K562 (cell line): Measurements from ENCODE around the gene SKIC2. TPM values are rescaled to one million over a fixed set of nuclear protein-coding genes. Genes with fewer than 3 reads are reported as not detected.

ENCODE experiments used
- CBX2 ChIP-seq: fragments of 200-600 bp; sonication (generic); IDR thresholded peaks from one replicate; pipeline ENCODE4 v1.6.1; 2012; ENCODE audit warnings: mild to moderate bottlenecking, low read length, inconsistent platforms; ENCODE audit not compliant: insufficient read depth, poor library complexity, severe bottlenecking
- CBX8 ChIP-seq: fragments of 200-600 bp; sonication (generic); IDR thresholded peaks from 2 replicates; pipeline ENCODE4 v1.6.1; 2012; ENCODE audit warnings: borderline replicate concordance, mixed run types, low read depth, mild to moderate bottlenecking, moderate library complexity, mixed read lengths, low read length, control low read depth, inconsistent platforms; ENCODE audit not compliant: poor library complexity, severe bottlenecking; ENCODE audit errors: extremely low read depth
- KDM2B ChIP-seq: fragments of 250-450 bp; sonication (Bioruptor Pico); IDR thresholded peaks from 2 replicates; pipeline ENCODE4 v1.8.0; 2021; ENCODE audit warnings: mild to moderate bottlenecking, moderate library complexity
- KLF13 ChIP-seq: fragments of 450-650 bp; IDR thresholded peaks from 2 replicates; pipeline ENCODE4 v1.6.1; 2016; ENCODE audit warnings: missing genetic modification characterization, low read depth, mild to moderate bottlenecking, missing compliant biosample characterization, moderate library complexity, borderline replicate concordance
- MTA2 ChIP-seq: fragments of 450-650 bp; IDR thresholded peaks from 2 replicates; pipeline ENCODE4 v1.6.1; 2016; ENCODE audit warnings: low read depth
- NR2C2 ChIP-seq, 2 experiments: fragments of 200-800 bp in 1 of 2; sonication (Bioruptor generic) in 1 of 2; sonication (generic) in 1 of 2; formaldehyde crosslinking in 1 of 2; IDR thresholded peaks; 2 replicates each; pipeline versions ENCODE4 v1.6.1 to v1.8.0; 2016 to 2022; ENCODE audit warnings: mild to moderate bottlenecking in 1 of 2, missing compliant biosample characterization in 1 of 2, missing genetic modification characterization in 1 of 2, missing genetic modification reagents in 1 of 2
- OTX1 ChIP-seq: fragments of 450-650 bp; formaldehyde crosslinking; IDR thresholded peaks from 2 replicates; pipeline ENCODE4 v1.4.0; 2022; ENCODE audit warnings: mild to moderate bottlenecking
- POLR2AphosphoS5 ChIP-seq: IDR thresholded peaks from 2 replicates; pipeline ENCODE4 v1.6.1; 2011; ENCODE audit warnings: mild to moderate bottlenecking, low read depth, low read length, moderate library complexity; ENCODE audit not compliant: control insufficient read depth, insufficient read depth
- RNF2 ChIP-seq: sonication (generic); IDR thresholded peaks from 2 replicates; pipeline ENCODE4 v1.6.1; 2016
- SIN3B ChIP-seq: fragments of 450-650 bp; IDR thresholded peaks from 2 replicates; pipeline ENCODE4 v1.6.1; 2017; ENCODE audit warnings: low read depth, mild to moderate bottlenecking, moderate library complexity
- SMARCA5 ChIP-seq: fragments of 450-650 bp; IDR thresholded peaks from 2 replicates; pipeline ENCODE4 v1.6.1; 2016
- SRF ChIP-seq, 2 experiments: fragments of 250-450, 450-650 bp in 1 of 2; sonication (Bioruptor Pico) in 1 of 2; sonication (generic) in 1 of 2; formaldehyde crosslinking; IDR thresholded peaks; 2 replicates each; pipeline versions ENCODE4 v1.5.0 to v1.5.1; 2020 to 2022; ENCODE audit warnings: mild to moderate bottlenecking in 1 of 2, missing genetic modification reagents in 1 of 2
- THRAP3 ChIP-seq: fragments of 450-650 bp; IDR thresholded peaks from 2 replicates; pipeline ENCODE4 v1.6.1; 2016; ENCODE audit warnings: mild to moderate bottlenecking, inconsistent platforms, borderline replicate concordance
- YY1 ChIP-seq, 3 experiments: IDR thresholded peaks; 2 replicates each; pipeline ENCODE4 v1.6.1; 2011; ENCODE audit warnings: low read length in 2 of 3, mild to moderate bottlenecking in 2 of 3, moderate library complexity in 2 of 3, borderline replicate concordance in 1 of 3, control low read depth in 1 of 3, low read depth in 1 of 3; ENCODE audit not compliant: insufficient read depth in 3 of 3, insufficient replicate concordance in 2 of 3, control insufficient read depth in 1 of 3, insufficient read length in 1 of 3; ENCODE audit errors: extremely low read depth in 1 of 3
- ZNF57 ChIP-seq: fragments of 450-650 bp; formaldehyde crosslinking; IDR thresholded peaks from 2 replicates; pipeline ENCODE4 v1.4.0; 2020; ENCODE audit warnings: mild to moderate bottlenecking, moderate library complexity
- ZNF668 ChIP-seq: fragments of 250-450 bp; sonication (Bioruptor Pico); IDR thresholded peaks from 2 replicates; pipeline ENCODE4 v1.8.0; 2022; ENCODE audit warnings: mild to moderate bottlenecking, inconsistent platforms
- ZSCAN32 ChIP-seq: fragments of 450-650 bp; formaldehyde crosslinking; IDR thresholded peaks from 2 replicates; pipeline ENCODE4 v1.4.0; 2020; ENCODE audit warnings: mild to moderate bottlenecking, moderate library complexity
- ZZZ3 ChIP-seq: fragments of 450-650 bp; IDR thresholded peaks from 2 replicates; pipeline ENCODE4 v1.6.1; 2016; ENCODE audit warnings: antibody characterized with exemption, mild to moderate bottlenecking, moderate library complexity
- polyA plus RNA-seq, 8 experiments: library from polyadenylated mRNA; depleted of rRNA in 4 of 8; stranded (reverse) in 5 of 8; unstranded in 3 of 8; fragments of >200 nt; fragmentation: Nextera tagmentation in 2 of 8; fragmentation: Illumina TruSeq in 1 of 8; extraction: Ambion mirVana in 2 of 8; extraction: Trizol in 1 of 8; gene quantifications; 2 replicates each; pipeline versions ENCODE4 v1.2.1 to v1.2.3, GENCODE V29; 2011 to 2014; ENCODE audit warnings: inconsistent platforms in 1 of 8, missing spikeins in 1 of 8
- total RNA-seq, 7 experiments: library from RNA; depleted of rRNA in 6 of 7; stranded (reverse); fragments of >200 nt in 6 of 7; fragmentation: Illumina TruSeq in 2 of 7; extraction: Trizol in 2 of 7; gene quantifications; 2 replicates each; pipeline versions ENCODE4 v1.2.1 to v1.2.3, GENCODE V29; 2011 to 2021; ENCODE audit warnings: low replicate concordance in 1 of 7
- TF ChIP-seq, protein P1 (sequence below): fragments of 450-650 bp; formaldehyde crosslinking; conservative IDR thresholded peaks from 2 replicates; pipeline ENCODE4 v1.4.0; 2022; ENCODE audit warnings: mild to moderate bottlenecking, missing genetic modification characterization
- TF ChIP-seq, protein P2 (sequence below): sonication (generic); formaldehyde crosslinking; IDR thresholded peaks from 2 replicates; pipeline ENCODE4 v1.8.1; 2023; ENCODE audit warnings: mild to moderate bottlenecking, missing genetic modification reagents
- TF ChIP-seq, protein P3 (sequence below): sonication (generic); formaldehyde crosslinking; IDR thresholded peaks from 2 replicates; pipeline ENCODE4 v1.9.0; 2022; ENCODE audit warnings: mild to moderate bottlenecking, missing genetic modification reagents
- TF ChIP-seq, protein P4 (sequence below): sonication (generic); formaldehyde crosslinking; IDR thresholded peaks from 2 replicates; pipeline ENCODE4 v1.9.0; 2022; ENCODE audit warnings: mild to moderate bottlenecking, missing genetic modification reagents

SKIC2 gene
- total and polyA plus RNA-seq, 9 of the 15 experiments (the other 6 are each of a cell fraction or from before 2014, with no cell fraction given), result 3.3 to 94.6 (median 38.8) TPM

DNA sequence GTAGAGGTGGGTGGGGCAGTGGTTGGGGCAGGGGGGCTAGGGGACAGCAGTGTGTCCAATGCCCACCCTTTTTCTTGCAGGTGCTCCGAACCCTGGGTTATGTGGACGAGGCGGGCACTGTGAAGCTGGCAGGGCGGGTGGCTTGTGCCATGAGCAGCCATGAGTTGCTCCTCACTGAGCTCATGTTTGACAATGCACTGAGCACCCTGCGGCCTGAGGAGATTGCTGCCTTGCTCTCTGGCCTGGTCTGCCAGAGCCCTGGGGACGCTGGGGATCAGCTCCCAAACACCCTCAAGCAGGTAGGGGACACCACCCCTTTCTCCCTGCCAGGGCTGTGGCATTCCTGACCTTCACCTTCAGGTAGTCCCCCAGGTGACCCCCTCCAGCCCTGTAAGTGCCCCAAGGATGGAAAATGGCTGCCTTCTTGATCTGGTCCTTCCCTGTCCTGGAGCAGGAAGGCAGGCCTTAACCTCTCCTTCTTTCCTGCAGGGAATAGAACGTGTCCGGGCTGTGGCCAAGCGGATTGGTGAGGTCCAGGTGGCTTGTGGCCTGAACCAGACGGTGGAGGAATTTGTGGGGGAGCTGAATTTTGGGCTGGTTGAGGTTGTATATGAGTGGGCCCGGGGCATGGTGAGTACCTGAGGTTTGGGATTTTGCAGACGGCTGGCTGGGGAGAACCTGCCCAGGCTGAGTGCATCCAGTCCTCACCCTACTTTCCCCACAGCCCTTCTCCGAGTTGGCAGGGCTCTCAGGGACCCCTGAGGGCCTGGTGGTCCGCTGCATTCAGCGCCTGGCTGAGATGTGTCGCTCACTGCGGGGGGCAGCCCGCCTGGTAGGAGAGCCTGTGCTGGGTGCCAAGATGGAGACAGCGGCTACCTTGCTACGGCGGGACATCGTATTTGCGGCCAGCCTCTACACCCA is 10.1 kb downstream of the SKIC2 start (continued):
- TF ChIP-seq POLR2AphosphoS5 (no peak), ZNF668 (CRISPR knock-in tag) (no peak), SMARCA5 (no peak), RNF2 (no peak), SRF (CRISPR knock-in tag; IDR thresholded peaks at IDR 0.05) (0 out of 4 replicates have a peak, but pooled peaks of 1 of the 2 experiments have one; percentile 3), KDM2B (no peak), ZZZ3 (no peak), NR2C2 (CRISPR knock-in tag; IDR thresholded peaks at IDR 0.05) (peak; percentile 30; the same call in 1 of the 2 replicates), NR2C2 (tag; IDR thresholded peaks at IDR 0.05) (no peak), CBX8 (no peak), YY1 (IDR thresholded peaks at IDR 0.05; ENCODE audit: borderline replicate concordance in 1 of 3, control insufficient read depth in 1 of 3, extremely low read depth in 1 of 3, insufficient read depth in 3 of 3, insufficient read length in 1 of 3, insufficient replicate concordance in 2 of 3, low read depth in 1 of 3, low read length in 2 of 3) (no peak), KLF13 (tag) (no peak), OTX1 (CRISPR knock-in tag) (0 out of 2 replicates have a peak, but pooled peaks have one; percentile 73), ZNF57 (CRISPR knock-in tag) (no peak), THRAP3 (0 out of 2 replicates have a peak, but pooled peaks have one; percentile 47), SIN3B (no peak), MTA2 (no peak), ZSCAN32 (CRISPR knock-in tag) (no peak), CBX2 (no peak)
- TF ChIP-seq, protein P1, sequence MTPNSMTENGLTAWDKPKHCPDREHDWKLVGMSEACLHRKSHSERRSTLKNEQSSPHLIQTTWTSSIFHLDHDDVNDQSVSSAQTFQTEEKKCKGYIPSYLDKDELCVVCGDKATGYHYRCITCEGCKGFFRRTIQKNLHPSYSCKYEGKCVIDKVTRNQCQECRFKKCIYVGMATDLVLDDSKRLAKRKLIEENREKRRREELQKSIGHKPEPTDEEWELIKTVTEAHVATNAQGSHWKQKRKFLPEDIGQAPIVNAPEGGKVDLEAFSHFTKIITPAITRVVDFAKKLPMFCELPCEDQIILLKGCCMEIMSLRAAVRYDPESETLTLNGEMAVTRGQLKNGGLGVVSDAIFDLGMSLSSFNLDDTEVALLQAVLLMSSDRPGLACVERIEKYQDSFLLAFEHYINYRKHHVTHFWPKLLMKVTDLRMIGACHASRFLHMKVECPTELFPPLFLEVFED (CRISPR knock-in tag), result 0 out of 2 replicates have a peak, but pooled peaks have one; percentile 56
- TF ChIP-seq, protein P2, sequence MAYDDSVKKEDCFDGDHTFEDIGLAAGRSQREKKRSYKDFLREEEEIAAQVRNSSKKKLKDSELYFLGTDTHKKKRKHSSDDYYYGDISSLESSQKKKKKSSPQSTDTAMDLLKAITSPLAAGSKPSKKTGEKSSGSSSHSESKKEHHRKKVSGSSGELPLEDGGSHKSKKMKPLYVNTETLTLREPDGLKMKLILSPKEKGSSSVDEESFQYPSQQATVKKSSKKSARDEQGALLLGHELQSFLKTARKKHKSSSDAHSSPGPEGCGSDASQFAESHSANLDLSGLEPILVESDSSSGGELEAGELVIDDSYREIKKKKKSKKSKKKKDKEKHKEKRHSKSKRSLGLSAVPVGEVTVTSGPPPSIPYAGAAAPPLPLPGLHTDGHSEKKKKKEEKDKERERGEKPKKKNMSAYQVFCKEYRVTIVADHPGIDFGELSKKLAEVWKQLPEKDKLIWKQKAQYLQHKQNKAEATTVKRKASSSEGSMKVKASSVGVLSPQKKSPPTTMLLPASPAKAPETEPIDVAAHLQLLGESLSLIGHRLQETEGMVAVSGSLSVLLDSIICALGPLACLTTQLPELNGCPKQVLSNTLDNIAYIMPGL (CRISPR knock-in tag), result no peak
- TF ChIP-seq, protein P3, sequence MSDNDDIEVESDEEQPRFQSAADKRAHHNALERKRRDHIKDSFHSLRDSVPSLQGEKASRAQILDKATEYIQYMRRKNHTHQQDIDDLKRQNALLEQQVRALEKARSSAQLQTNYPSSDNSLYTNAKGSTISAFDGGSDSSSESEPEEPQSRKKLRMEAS (CRISPR knock-in tag), result peak; percentile 17; the same call in 1 of the 2 replicates
- TF ChIP-seq, protein P4, sequence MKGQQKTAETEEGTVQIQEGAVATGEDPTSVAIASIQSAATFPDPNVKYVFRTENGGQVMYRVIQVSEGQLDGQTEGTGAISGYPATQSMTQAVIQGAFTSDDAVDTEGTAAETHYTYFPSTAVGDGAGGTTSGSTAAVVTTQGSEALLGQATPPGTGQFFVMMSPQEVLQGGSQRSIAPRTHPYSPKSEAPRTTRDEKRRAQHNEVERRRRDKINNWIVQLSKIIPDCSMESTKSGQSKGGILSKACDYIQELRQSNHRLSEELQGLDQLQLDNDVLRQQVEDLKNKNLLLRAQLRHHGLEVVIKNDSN (CRISPR knock-in tag), result 0 out of 2 replicates have a peak, but pooled peaks have one; percentile 9
